Hepatocyte (in vitro differentiated cells): ENCODE results near the gene DCT. TPM values are rescaled to one million over a fixed set of nuclear protein-coding genes. Genes with fewer than 3 reads are reported as not detected.
A peak's percentile ranks its signal among the peaks of the same experiment; 100 is the strongest.

Experiments
- DNase-seq: peaks from one replicate; pipeline ENCODE4 v3.0.0-alpha.2; 2016; ENCODE audit warnings: low spot score
- H2AFZ ChIP-seq: fragments of 200-600 bp; sonication (generic); 2 replicates; pipeline ENCODE4 v1.6.0; 2016; ENCODE audit warnings: antibody characterized with exemption, mild to moderate bottlenecking
- H3K27ac ChIP-seq: fragments of 200-600 bp; sonication (generic); 2 replicates; pipeline ENCODE4 v1.5.1; 2016; ENCODE audit warnings: mild to moderate bottlenecking
- H3K27me3 ChIP-seq: fragments of 200-600 bp; sonication (generic); 2 replicates; pipeline ENCODE4 v1.6.1; 2016
- H3K36me3 ChIP-seq: fragments of 200-600 bp; sonication (generic); replicated peaks from 2 replicates; pipeline ENCODE4 v1.5.1; 2016; ENCODE audit warnings: low read depth; ENCODE audit not compliant: insufficient read depth
- H3K4me1 ChIP-seq: fragments of 200-600 bp; sonication (generic); 2 replicates; pipeline ENCODE4 v1.5.1; 2016; ENCODE audit warnings: mild to moderate bottlenecking, moderate library complexity; ENCODE audit not compliant: insufficient read depth
- H3K4me2 ChIP-seq: fragments of 200-600 bp; sonication (generic); 2 replicates; pipeline ENCODE4 v1.6.0; 2016
- H3K4me3 ChIP-seq: fragments of 200-600 bp; sonication (generic); 2 replicates; pipeline ENCODE4 v1.5.1; 2016; ENCODE audit warnings: mild to moderate bottlenecking
- H3K79me2 ChIP-seq: fragments of 200-600 bp; sonication (generic); 2 replicates; pipeline ENCODE4 v1.6.0; 2017; ENCODE audit warnings: mild to moderate bottlenecking
- H3K9me2 ChIP-seq: fragments of 200-600 bp; sonication (generic); replicated peaks from 2 replicates; pipeline ENCODE4 v1.6.0; 2017; ENCODE audit warnings: mild to moderate bottlenecking; ENCODE audit not compliant: insufficient read depth
- H3K9me3 ChIP-seq: fragments of 200-600 bp; sonication (generic); 2 replicates; pipeline ENCODE4 v1.5.1; 2016; ENCODE audit warnings: low read depth, mild to moderate bottlenecking
- H4K20me1 ChIP-seq: fragments of 200-600 bp; sonication (generic); 2 replicates; pipeline ENCODE4 v1.6.0; 2016; ENCODE audit warnings: mild to moderate bottlenecking; ENCODE audit not compliant: insufficient read depth, poor library complexity, severe bottlenecking
- EZH2 ChIP-seq: fragments of 200-600 bp; sonication (generic); IDR thresholded peaks from 2 replicates; pipeline ENCODE4 v1.6.1; 2016; ENCODE audit warnings: antibody characterized with exemption, mild to moderate bottlenecking, borderline replicate concordance
- EZH2phosphoT487 ChIP-seq: fragments of 200-600 bp; sonication (generic); IDR thresholded peaks from one replicate; pipeline ENCODE4 v1.6.1; 2018; ENCODE audit warnings: antibody characterized with exemption, mild to moderate bottlenecking, low read depth, moderate library complexity; ENCODE audit not compliant: unreplicated experiment, severe bottlenecking
- WGBS: methylation state at CpG from one replicate; pipeline ENCODE4 v1.1.6; 2016; ENCODE audit warnings: low lambda C conversion rate; ENCODE audit errors: missing lambda C conversion rate; 5-methylcytosine and 5-hydroxymethylcytosine counted together
- polyA plus RNA-seq: library from polyadenylated mRNA; unstranded; fragments of >200 nt; fragmentation: Nextera tagmentation; extraction: Ambion mirVana; gene quantifications from 2 replicates; pipeline ENCODE4 v1.2.1, GENCODE V29; 2016
- total RNA-seq: library from RNA; depleted of rRNA; stranded (reverse); fragments of >200 nt; gene quantifications from 2 replicates; pipeline ENCODE4 v1.2.3, GENCODE V29; 2014
- TF ChIP-seq, protein P1 (sequence below): fragments of 200-600 bp; sonication (generic); IDR thresholded peaks from 2 replicates; pipeline ENCODE4 v1.5.1; 2016; ENCODE audit warnings: antibody characterized with exemption, mild to moderate bottlenecking; ENCODE audit not compliant: poor library complexity

DCT gene
- total and polyA plus RNA-seq, 2 experiments from 2014 or later = not detected

DNA sequence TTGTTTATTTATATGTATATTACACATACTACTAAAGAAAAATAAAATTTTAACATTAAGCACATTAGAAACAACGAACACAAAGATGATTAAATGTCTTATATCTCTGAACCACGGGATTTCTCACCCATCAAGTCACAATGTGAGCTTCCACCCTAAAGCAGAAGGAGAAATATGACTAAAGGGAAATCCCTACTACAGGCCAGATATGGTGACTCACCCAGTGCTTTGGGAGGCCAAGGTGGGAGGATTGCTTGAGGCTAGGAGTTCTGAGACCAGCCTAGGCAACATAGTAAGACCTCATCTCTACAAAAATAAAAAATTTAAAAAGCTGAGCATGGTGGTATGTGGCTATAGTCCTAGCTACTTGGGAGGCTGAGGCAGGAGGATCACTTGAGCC is 24.6 kb downstream of the DCT start:
- no peaks in the 10 kb centered on the region for H3K9me3 ChIP-seq
- H2AFZ ChIP-seq = no peak overlapping the region
- 66% methylated on average over 2 of the region's 2 CpGs for WGBS
- H3K4me1 ChIP-seq = no peaks in the 10 kb centered on the region
- H3K79me2 ChIP-seq = no peaks in the 10 kb centered on the region
- DNase-seq = no peak
- TF ChIP-seq, protein P1, sequence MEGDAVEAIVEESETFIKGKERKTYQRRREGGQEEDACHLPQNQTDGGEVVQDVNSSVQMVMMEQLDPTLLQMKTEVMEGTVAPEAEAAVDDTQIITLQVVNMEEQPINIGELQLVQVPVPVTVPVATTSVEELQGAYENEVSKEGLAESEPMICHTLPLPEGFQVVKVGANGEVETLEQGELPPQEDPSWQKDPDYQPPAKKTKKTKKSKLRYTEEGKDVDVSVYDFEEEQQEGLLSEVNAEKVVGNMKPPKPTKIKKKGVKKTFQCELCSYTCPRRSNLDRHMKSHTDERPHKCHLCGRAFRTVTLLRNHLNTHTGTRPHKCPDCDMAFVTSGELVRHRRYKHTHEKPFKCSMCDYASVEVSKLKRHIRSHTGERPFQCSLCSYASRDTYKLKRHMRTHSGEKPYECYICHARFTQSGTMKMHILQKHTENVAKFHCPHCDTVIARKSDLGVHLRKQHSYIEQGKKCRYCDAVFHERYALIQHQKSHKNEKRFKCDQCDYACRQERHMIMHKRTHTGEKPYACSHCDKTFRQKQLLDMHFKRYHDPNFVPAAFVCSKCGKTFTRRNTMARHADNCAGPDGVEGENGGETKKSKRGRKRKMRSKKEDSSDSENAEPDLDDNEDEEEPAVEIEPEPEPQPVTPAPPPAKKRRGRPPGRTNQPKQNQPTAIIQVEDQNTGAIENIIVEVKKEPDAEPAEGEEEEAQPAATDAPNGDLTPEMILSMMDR = no peak
- TF ChIP-seq EZH2 (no peak), EZH2phosphoT487 (no peak)
- no peaks in the 10 kb centered on the region for H4K20me1 ChIP-seq
- H3K9me2 ChIP-seq = no peaks in the 10 kb centered on the region
- no peak overlapping the region for H3K27ac ChIP-seq
- H3K36me3 ChIP-seq = no peaks in the 10 kb centered on the region
- H3K27me3 ChIP-seq = no peaks in the 10 kb centered on the region
- H3K4me3 ChIP-seq = no peak overlapping the region
- no peak overlapping the region for H3K4me2 ChIP-seq

- no peak overlapping the region for H3K27ac ChIP-seq
- no peaks in the 10 kb centered on the region for H3K9me2 ChIP-seq
- no peaks in the 10 kb centered on the region for H3K27me3 ChIP-seq
- no peaks in the 10 kb centered on the region for H3K4me1 ChIP-seq
- TF ChIP-seq, protein P1 = no peak
- TF ChIP-seq EZH2 (no peak), EZH2phosphoT487 (no peak)
- H3K9me3 ChIP-seq = no peaks in the 10 kb centered on the region
- H3K4me3 ChIP-seq = no peak overlapping the region
- H4K20me1 ChIP-seq = no peaks in the 10 kb centered on the region
- DNase-seq = no peak
- no peak overlapping the region for H3K4me2 ChIP-seq
- no peaks in the 10 kb centered on the region for H3K36me3 ChIP-seq
- H3K79me2 ChIP-seq = no peaks in the 10 kb centered on the region
- no peak overlapping the region for H2AFZ ChIP-seq
Observed at GRCh38 chr13:94454334-94454733, 25.1 kb downstream of the DCT start.

DNA sequence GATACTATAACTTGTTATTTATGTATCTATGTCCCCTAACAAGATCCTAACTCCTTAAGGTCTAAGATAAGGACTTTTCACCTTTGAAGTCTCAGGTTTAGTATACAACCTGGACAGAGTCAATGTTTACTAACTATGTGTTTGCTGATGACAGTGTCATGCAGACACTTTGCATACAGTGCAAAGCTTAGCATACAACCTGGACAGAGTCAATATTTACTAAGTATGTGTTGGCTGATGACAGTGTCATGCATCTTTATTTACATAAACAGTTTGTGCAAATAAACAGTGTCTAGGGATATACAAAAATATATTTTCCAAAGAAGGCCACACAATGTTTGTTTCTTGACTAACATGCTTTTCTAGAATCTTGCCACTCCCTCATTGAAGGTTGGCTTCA is 34.7 kb downstream of the DCT start:
- Histone ChIP-seq H3K4me3 (no peak overlapping the region), H3K4me2 (no peak overlapping the region), H3K9me3 (no peaks in the 10 kb centered on the region), H2AFZ (no peak overlapping the region), H3K27me3 (no peaks in the 10 kb centered on the region), H4K20me1 (no peaks in the 10 kb centered on the region), H3K27ac (no peak overlapping the region), H3K9me2 (no peaks in the 10 kb centered on the region), H3K79me2 (no peaks in the 10 kb centered on the region), H3K4me1 (no peaks in the 10 kb centered on the region), H3K36me3 (no peaks in the 10 kb centered on the region)
- no peak for DNase-seq
- TF ChIP-seq EZH2 = no peak
- no peak for TF ChIP-seq EZH2phosphoT487

DNA sequence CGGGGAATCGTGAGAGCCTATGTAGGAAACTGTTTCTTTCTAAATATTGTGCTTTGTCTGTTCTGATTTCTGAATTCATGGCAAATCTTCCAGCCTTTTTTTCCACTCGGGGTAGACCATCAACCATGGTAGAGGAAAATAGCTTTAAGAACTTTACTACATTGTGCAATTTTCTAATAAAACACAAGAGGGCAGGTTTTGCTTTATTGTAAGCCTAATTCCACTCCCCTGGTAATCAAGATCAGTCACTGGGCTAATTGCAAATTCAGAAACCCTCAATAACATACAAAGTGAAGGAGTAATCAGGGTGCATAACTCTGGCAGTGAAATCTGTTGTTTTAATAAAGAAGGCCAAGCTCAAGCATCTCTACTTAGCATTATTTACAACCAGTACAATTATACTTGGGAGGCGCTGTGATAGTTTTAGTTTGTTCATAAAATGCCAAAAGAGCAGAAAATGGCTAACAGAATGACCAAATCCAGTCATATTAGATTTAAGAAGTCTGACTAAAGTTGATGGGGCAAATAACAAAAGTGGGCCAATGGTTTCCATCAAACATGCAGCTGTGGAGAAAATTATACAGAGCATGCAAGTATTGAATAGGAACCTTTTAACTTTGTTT is 43.8 kb downstream of the DCT start:
- no peak for TF ChIP-seq EZH2
- TF ChIP-seq, protein P1 = peak; percentile 68
- Histone ChIP-seq H3K4me3 (no peak overlapping the region), H2AFZ (no peak overlapping the region), H3K9me3 (no peaks in the 10 kb centered on the region), H4K20me1 (no peaks in the 10 kb centered on the region), H3K36me3 (no peaks in the 10 kb centered on the region), H3K27ac (no peak overlapping the region), H3K79me2 (no peaks in the 10 kb centered on the region), H3K4me2 (no peak overlapping the region), H3K9me2 (no peaks in the 10 kb centered on the region), H3K27me3 (no peaks in the 10 kb centered on the region), H3K4me1 (peaks cover 11% of the 10 kb centered on the region)
- DNase-seq = peak; percentile 60
- WGBS = 44% methylated on average over 4 of the region's 4 CpGs
